Glutamatergic neuron (in vitro differentiated cells): ENCODE data around the gene ING1. TPM values are rescaled to one million over a fixed set of nuclear protein-coding genes. Genes with fewer than 3 reads are reported as not detected.
"Not testable (repeated sequence)": the region's sequence is repeated elsewhere in the genome, so short reads cannot be mapped to it uniquely, and the experiment has no call there.

Experiments used
- DNase-seq: peaks from one replicate; pipeline ENCODE4 v3.0.0; 2022
- H3K27ac Mint-ChIP-seq: one replicate; pipeline ENCODE4 v1.8.0; 2020; ENCODE audit warnings: mild to moderate bottlenecking, mixed read lengths, inconsistent platforms; ENCODE audit not compliant: unreplicated experiment
- H3K27me3 Mint-ChIP-seq: one replicate; pipeline ENCODE4 v1.8.0; 2020; ENCODE audit warnings: mild to moderate bottlenecking, moderate library complexity, mixed read lengths, inconsistent platforms; ENCODE audit not compliant: unreplicated experiment
- H3K36me3 Mint-ChIP-seq: one replicate; pipeline ENCODE4 v1.8.0; 2020; ENCODE audit warnings: mild to moderate bottlenecking, mixed read lengths, inconsistent platforms; ENCODE audit not compliant: unreplicated experiment
- H3K4me1 Mint-ChIP-seq: one replicate; pipeline ENCODE4 v1.8.0; 2020; ENCODE audit warnings: mild to moderate bottlenecking, low read depth, mixed read lengths, inconsistent platforms; ENCODE audit not compliant: unreplicated experiment
- H3K4me3 Mint-ChIP-seq: one replicate; pipeline ENCODE4 v1.8.0; 2020; ENCODE audit warnings: mild to moderate bottlenecking, mixed read lengths, inconsistent platforms; ENCODE audit not compliant: unreplicated experiment
- H3K9me3 Mint-ChIP-seq: one replicate; pipeline ENCODE4 v1.8.0; 2020; ENCODE audit warnings: mild to moderate bottlenecking, moderate library complexity, mixed read lengths, inconsistent platforms; ENCODE audit not compliant: unreplicated experiment
- CTCF ChIP-seq: fragments of 200-600 bp; sonication (generic); IDR thresholded peaks from one replicate; pipeline ENCODE4 v1.5.0; 2021; ENCODE audit not compliant: partially characterized antibody, unreplicated experiment
- total RNA-seq: library from RNA; stranded (reverse); fragmentation: NEBNext Ultra II Directional; extraction: Animal tissue kit (Norgen Biotek cat#: 25700); gene quantifications from one replicate; pipeline ENCODE4 v1.2.1, GENCODE V29; 2021; ENCODE audit not compliant: unreplicated experiment

The ING1 gene
- total RNA-seq, 1 donor from 2014 or later, result 19.1 TPM

- Mint-ChIP-seq H3K9me3 (peaks cover 2% of the 10 kb centered on the region), H3K27me3 (peaks cover 2% of the 10 kb centered on the region), H3K4me1 (peaks cover 14% of the 10 kb centered on the region), H3K36me3 (no peaks in the 10 kb centered on the region), H3K27ac (no peak overlapping the region), H3K4me3 (no peak overlapping the region)
- DNase-seq, result no peak
- no peak for TF ChIP-seq CTCF
Observed at GRCh38 chr13:110699148-110700145, 14.1 kb upstream of the ING1 start.

- H3K27me3 Mint-ChIP-seq, result peaks cover 2% of the 10 kb centered on the region
- no peak for DNase-seq
- no peak overlapping the region for H3K27ac Mint-ChIP-seq
- H3K9me3 Mint-ChIP-seq, result peaks cover 4% of the 10 kb centered on the region
- no peak overlapping the region for H3K4me3 Mint-ChIP-seq
- no peaks in the 10 kb centered on the region for H3K36me3 Mint-ChIP-seq
- peaks cover 15% of the 10 kb centered on the region for H3K4me1 Mint-ChIP-seq
- TF ChIP-seq CTCF, result no peak
Observed at GRCh38 chr13:110700186-110700585, 13.3 kb upstream of the ING1 start.

- Mint-ChIP-seq H3K36me3 (no peaks in the 10 kb centered on the region), H3K4me3 (no peak overlapping the region), H3K27me3 (peaks cover 2% of the 10 kb centered on the region), H3K9me3 (peaks cover 8% of the 10 kb centered on the region), H3K4me1 (peaks cover 17% of the 10 kb centered on the region), H3K27ac (no peak overlapping the region)
- DNase-seq, result no peak
- TF ChIP-seq CTCF, result no peak
Observed at GRCh38 chr13:110700641-110701040, 12.9 kb upstream of the ING1 start.

- H3K27me3 Mint-ChIP-seq, H3K36me3 Mint-ChIP-seq, H3K4me3 Mint-ChIP-seq, H3K9me3 Mint-ChIP-seq, DNase-seq, H3K27ac Mint-ChIP-seq: not testable (repeated sequence)
- peaks cover 17% of the 10 kb centered on the region for H3K4me1 Mint-ChIP-seq
Observed at GRCh38 chr13:110701061-110701460, 12.4 kb upstream of the ING1 start.

GRCh38 chr13:110702089-110702488 is 11.4 kb upstream of the ING1 start:
- H3K9me3 Mint-ChIP-seq, result peaks cover 15% of the 10 kb centered on the region
- peak overlapping the region; percentile 39 for H3K4me3 Mint-ChIP-seq
- H3K4me1 Mint-ChIP-seq, result peaks cover 25% of the 10 kb centered on the region
- no peaks in the 10 kb centered on the region for H3K36me3 Mint-ChIP-seq
- peak overlapping the region; percentile 14 for H3K27ac Mint-ChIP-seq
- no peak for DNase-seq
- peaks cover 4% of the 10 kb centered on the region for H3K27me3 Mint-ChIP-seq
- TF ChIP-seq CTCF, result no peak
